ENCODE results near the gene CDV3.

Gene CDV3

GRCh38 chr3:133568294-133569014 is 5.0 kb upstream of the CDV3 start:
- DNase-seq (ENCODE audit: low spot score), result no peak

- no peak for DNase-seq (ENCODE audit: low spot score)
Observed at GRCh38 chr3:133570139-133570936, 3.1 kb upstream of the CDV3 start.

- DNase-seq (ENCODE audit: low spot score), result no peak
Observed at GRCh38 chr3:133570937-133571320, 2.6 kb upstream of the CDV3 start.

GRCh38 chr3:133572158-133573053 is 1.1 kb upstream of the CDV3 start:
- DNase-seq (ENCODE audit: low spot score), result peak; percentile 37

- peak; percentile 100 for DNase-seq (ENCODE audit: low spot score)
Observed at GRCh38 chr3:133573054-133573628, 345 bp upstream of the CDV3 start.

GRCh38 chr3:133574260-133574881 is 885 bp downstream of the CDV3 start:
- peak; percentile 50 for DNase-seq (ENCODE audit: low spot score)

GRCh38 chr3:133575086-133575485 is 1.6 kb downstream of the CDV3 start:
- DNase-seq (ENCODE audit: low spot score), result no peak

- no peak for DNase-seq (ENCODE audit: low spot score)
Observed at GRCh38 chr3:133576169-133576568, 2.7 kb downstream of the CDV3 start.

- DNase-seq (ENCODE audit: low spot score), result no peak
Observed at GRCh38 chr3:133578548-133579191, 5.2 kb downstream of the CDV3 start.

- DNase-seq (ENCODE audit: low spot score), result no peak
Observed at GRCh38 chr3:133583396-133583795, 9.9 kb downstream of the CDV3 start.

- no peak for DNase-seq (ENCODE audit: low spot score)
Observed at GRCh38 chr3:133588035-133588434, 14.5 kb downstream of the CDV3 start.

- DNase-seq (ENCODE audit: low spot score), result no peak
Observed at GRCh38 chr3:133588784-133589465, 15.4 kb downstream of the CDV3 start.

GRCh38 chr3:133589503-133589902 is 16.0 kb downstream of the CDV3 start:
- DNase-seq (ENCODE audit: low spot score), result no peak

GRCh38 chr3:133591271-133591742 is 17.8 kb downstream of the CDV3 start:
- DNase-seq (ENCODE audit: low spot score), result no peak

GRCh38 chr3:133592843-133593242 is 19.4 kb downstream of the CDV3 start:
- DNase-seq (ENCODE audit: low spot score), result no peak

GRCh38 chr3:133593243-133593642 is 19.8 kb downstream of the CDV3 start:
- no peak for DNase-seq (ENCODE audit: low spot score)

GRCh38 chr3:133595341-133595740 is 21.9 kb downstream of the CDV3 start:
- DNase-seq (ENCODE audit: low spot score), result no peak

GRCh38 chr3:133598405-133598804 is 24.9 kb downstream of the CDV3 start:
- no peak for DNase-seq (ENCODE audit: low spot score)

GRCh38 chr3:133599280-133599679 is 25.8 kb downstream of the CDV3 start:
- no peak for DNase-seq (ENCODE audit: low spot score)

GRCh38 chr3:133600572-133601081 is 27.1 kb downstream of the CDV3 start:
- DNase-seq (ENCODE audit: low spot score), result no peak
